Measurements from ENCODE around the gene NECTIN3. TPM values are rescaled to one million over a fixed set of nuclear protein-coding genes. Genes with fewer than 3 reads are reported as not detected.

Gene NECTIN3
- polyA plus RNA-seq (2013, experiment 1 of 2; ENCODE audit: insufficient read length), result 22.3 TPM
- polyA plus RNA-seq (2013, experiment 2 of 2; ENCODE audit: insufficient read length), result 24.1 TPM

GRCh38 chr3:111071257-111072030 is at the start of gene NECTIN3:
NECTIN3 (plus strand) TSS chr3:111071816; CDS start chr3:111072018, 202 bp downstream.
- peak; percentile 98 for DNase-seq

GRCh38 chr3:111027868-111028267 is 43.7 kb upstream of the NECTIN3 start:
- DNase-seq, result no peak

- no peak for DNase-seq
Observed at GRCh38 chr3:111031538-111031937, 40.1 kb upstream of the NECTIN3 start.

GRCh38 chr3:111032677-111033076 is 38.9 kb upstream of the NECTIN3 start:
- DNase-seq, result no peak

- no peak for DNase-seq
Observed at GRCh38 chr3:111033470-111034050, 38.1 kb upstream of the NECTIN3 start.

- no peak for DNase-seq
Observed at GRCh38 chr3:111035316-111035715, 36.3 kb upstream of the NECTIN3 start.

GRCh38 chr3:111035902-111036301 is 35.7 kb upstream of the NECTIN3 start:
- no peak for DNase-seq

- DNase-seq, result no peak
Observed at GRCh38 chr3:111040959-111041358, 30.7 kb upstream of the NECTIN3 start.

- peak; percentile 13 for DNase-seq
Observed at GRCh38 chr3:111045564-111045963, 26.1 kb upstream of the NECTIN3 start.

GRCh38 chr3:111047042-111047441 is 24.6 kb upstream of the NECTIN3 start:
- no peak for DNase-seq

GRCh38 chr3:111047812-111048435 is 23.7 kb upstream of the NECTIN3 start:
- no peak for DNase-seq

GRCh38 chr3:111051354-111051753 is 20.3 kb upstream of the NECTIN3 start:
- DNase-seq, result no peak

- DNase-seq, result no peak
Observed at GRCh38 chr3:111068574-111068973, 3.0 kb upstream of the NECTIN3 start.

GRCh38 chr3:111069974-111070771 is 1.4 kb upstream of the NECTIN3 start:
- DNase-seq, result peak; percentile 4

GRCh38 chr3:111070772-111071256 is 802 bp upstream of the NECTIN3 start:
- no peak for DNase-seq

GRCh38 chr3:111072031-111072921 is 660 bp downstream of the NECTIN3 start:
- DNase-seq, result no peak

GRCh38 chr3:111073218-111073617 is 1.6 kb downstream of the NECTIN3 start:
- peak; percentile 30 for DNase-seq

- DNase-seq, result no peak
Observed at GRCh38 chr3:111076732-111077131, 5.1 kb downstream of the NECTIN3 start.

GRCh38 chr3:111077369-111077768 is 5.8 kb downstream of the NECTIN3 start:
- DNase-seq, result no peak

- peak; percentile 70 for DNase-seq
Observed at GRCh38 chr3:111080413-111080812, 8.8 kb downstream of the NECTIN3 start.

- DNase-seq, result peak; percentile 56
Observed at GRCh38 chr3:111081008-111081545, 9.5 kb downstream of the NECTIN3 start.

Data from fibroblast of skin of scalp (primary cell).